ENCODE data around the gene TSPO2. TPM values are rescaled to one million over a fixed set of nuclear protein-coding genes. Genes with fewer than 3 reads are reported as not detected.

Gene TSPO2
- total and polyA plus RNA-seq, 9 of the 15 experiments (the other 6 are each of a cell fraction or from before 2014, with no cell fraction given) = not detected

DNA sequence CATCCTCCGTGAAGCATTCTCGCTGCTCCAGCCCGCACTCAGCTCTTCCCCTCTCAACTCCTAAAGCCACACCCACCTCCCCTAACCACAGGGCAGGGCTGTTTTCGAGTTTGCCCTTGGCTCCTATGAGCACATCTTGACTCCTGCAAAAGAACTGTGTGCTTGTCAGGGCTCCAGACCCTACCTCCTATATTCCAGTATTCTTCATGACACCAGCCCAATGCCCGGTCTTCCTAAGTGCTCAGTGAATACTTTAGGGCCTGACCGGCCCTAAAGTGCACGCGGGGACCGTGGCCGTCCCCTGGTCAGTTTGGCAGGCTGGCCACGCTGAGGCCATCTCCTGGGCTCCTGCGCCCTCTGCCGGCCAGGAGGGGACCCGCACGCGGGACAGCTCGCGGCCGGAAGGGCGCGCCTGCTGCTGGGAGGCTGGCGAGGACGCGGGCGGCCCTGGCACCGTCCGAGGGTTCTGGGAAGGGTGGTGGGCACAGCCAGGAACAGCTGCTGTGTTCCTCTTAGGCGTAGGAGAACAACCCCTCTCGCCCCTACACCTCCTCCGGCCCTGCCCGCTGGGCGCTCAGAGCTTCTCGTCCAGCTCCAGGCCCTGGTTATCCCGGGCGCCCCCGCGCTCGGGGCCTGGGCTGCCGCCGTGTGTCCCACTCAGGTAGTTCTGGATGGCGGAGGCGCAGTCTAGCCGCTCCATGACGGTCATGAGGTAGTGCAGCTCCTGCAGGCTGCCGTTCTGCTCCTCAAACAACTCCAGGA is 14.3 kb upstream of the TSPO2 start (continued):
- TF ChIP-seq, protein P1, sequence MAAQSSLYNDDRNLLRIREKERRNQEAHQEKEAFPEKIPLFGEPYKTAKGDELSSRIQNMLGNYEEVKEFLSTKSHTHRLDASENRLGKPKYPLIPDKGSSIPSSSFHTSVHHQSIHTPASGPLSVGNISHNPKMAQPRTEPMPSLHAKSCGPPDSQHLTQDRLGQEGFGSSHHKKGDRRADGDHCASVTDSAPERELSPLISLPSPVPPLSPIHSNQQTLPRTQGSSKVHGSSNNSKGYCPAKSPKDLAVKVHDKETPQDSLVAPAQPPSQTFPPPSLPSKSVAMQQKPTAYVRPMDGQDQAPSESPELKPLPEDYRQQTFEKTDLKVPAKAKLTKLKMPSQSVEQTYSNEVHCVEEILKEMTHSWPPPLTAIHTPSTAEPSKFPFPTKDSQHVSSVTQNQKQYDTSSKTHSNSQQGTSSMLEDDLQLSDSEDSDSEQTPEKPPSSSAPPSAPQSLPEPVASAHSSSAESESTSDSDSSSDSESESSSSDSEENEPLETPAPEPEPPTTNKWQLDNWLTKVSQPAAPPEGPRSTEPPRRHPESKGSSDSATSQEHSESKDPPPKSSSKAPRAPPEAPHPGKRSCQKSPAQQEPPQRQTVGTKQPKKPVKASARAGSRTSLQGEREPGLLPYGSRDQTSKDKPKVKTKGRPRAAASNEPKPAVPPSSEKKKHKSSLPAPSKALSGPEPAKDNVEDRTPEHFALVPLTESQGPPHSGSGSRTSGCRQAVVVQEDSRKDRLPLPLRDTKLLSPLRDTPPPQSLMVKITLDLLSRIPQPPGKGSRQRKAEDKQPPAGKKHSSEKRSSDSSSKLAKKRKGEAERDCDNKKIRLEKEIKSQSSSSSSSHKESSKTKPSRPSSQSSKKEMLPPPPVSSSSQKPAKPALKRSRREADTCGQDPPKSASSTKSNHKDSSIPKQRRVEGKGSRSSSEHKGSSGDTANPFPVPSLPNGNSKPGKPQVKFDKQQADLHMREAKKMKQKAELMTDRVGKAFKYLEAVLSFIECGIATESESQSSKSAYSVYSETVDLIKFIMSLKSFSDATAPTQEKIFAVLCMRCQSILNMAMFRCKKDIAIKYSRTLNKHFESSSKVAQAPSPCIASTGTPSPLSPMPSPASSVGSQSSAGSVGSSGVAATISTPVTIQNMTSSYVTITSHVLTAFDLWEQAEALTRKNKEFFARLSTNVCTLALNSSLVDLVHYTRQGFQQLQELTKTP (IDR thresholded peaks at IDR 0.05; ENCODE audit: low read depth in 1 of 2, partially characterized antibody in 2 of 2) = no peak
- no peak for TF ChIP-seq RFX1 (IDR thresholded peaks at IDR 0.05)
- TF ChIP-seq, protein P2, sequence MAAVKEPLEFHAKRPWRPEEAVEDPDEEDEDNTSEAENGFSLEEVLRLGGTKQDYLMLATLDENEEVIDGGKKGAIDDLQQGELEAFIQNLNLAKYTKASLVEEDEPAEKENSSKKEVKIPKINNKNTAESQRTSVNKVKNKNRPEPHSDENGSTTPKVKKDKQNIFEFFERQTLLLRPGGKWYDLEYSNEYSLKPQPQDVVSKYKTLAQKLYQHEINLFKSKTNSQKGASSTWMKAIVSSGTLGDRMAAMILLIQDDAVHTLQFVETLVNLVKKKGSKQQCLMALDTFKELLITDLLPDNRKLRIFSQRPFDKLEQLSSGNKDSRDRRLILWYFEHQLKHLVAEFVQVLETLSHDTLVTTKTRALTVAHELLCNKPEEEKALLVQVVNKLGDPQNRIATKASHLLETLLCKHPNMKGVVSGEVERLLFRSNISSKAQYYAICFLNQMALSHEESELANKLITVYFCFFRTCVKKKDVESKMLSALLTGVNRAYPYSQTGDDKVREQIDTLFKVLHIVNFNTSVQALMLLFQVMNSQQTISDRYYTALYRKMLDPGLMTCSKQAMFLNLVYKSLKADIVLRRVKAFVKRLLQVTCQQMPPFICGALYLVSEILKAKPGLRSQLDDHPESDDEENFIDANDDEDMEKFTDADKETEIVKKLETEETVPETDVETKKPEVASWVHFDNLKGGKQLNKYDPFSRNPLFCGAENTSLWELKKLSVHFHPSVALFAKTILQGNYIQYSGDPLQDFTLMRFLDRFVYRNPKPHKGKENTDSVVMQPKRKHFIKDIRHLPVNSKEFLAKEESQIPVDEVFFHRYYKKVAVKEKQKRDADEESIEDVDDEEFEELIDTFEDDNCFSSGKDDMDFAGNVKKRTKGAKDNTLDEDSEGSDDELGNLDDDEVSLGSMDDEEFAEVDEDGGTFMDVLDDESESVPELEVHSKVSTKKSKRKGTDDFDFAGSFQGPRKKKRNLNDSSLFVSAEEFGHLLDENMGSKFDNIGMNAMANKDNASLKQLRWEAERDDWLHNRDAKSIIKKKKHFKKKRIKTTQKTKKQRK (IDR thresholded peaks at IDR 0.05; ENCODE audit: borderline replicate concordance, low read depth, low read length) = no peak
- TF ChIP-seq ZNF717 (CRISPR knock-in tag; IDR thresholded peaks at IDR 0.05) = no peak
- TF ChIP-seq, protein P3, sequence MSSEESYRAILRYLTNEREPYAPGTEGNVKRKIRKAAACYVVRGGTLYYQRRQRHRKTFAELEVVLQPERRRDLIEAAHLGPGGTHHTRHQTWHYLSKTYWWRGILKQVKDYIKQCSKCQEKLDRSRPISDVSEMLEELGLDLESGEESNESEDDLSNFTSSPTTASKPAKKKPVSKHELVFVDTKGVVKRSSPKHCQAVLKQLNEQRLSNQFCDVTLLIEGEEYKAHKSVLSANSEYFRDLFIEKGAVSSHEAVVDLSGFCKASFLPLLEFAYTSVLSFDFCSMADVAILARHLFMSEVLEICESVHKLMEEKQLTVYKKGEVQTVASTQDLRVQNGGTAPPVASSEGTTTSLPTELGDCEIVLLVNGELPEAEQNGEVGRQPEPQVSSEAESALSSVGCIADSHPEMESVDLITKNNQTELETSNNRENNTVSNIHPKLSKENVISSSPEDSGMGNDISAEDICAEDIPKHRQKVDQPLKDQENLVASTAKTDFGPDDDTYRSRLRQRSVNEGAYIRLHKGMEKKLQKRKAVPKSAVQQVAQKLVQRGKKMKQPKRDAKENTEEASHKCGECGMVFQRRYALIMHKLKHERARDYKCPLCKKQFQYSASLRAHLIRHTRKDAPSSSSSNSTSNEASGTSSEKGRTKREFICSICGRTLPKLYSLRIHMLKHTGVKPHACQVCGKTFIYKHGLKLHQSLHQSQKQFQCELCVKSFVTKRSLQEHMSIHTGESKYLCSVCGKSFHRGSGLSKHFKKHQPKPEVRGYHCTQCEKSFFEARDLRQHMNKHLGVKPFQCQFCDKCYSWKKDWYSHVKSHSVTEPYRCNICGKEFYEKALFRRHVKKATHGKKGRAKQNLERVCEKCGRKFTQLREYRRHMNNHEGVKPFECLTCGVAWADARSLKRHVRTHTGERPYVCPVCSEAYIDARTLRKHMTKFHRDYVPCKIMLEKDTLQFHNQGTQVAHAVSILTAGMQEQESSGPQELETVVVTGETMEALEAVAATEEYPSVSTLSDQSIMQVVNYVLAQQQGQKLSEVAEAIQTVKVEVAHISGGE (CRISPR knock-in tag; IDR thresholded peaks at IDR 0.05) = no peak
- TF ChIP-seq SOX6 (IDR thresholded peaks at IDR 0.05) = peak; percentile 34; the same call in 1 of the 2 replicates
- no peak for TF ChIP-seq U2AF2 (optimal IDR thresholded peaks at IDR 0.05; ENCODE audit: low read depth, low read length)
- TF ChIP-seq ZNF551 (CRISPR knock-in tag; IDR thresholded peaks at IDR 0.05) = no peak
- TF ChIP-seq OTX1 (CRISPR knock-in tag; IDR thresholded peaks at IDR 0.05) = no peak
- peak; percentile 79; the same call in 1 of the 2 replicates for TF ChIP-seq ZNF589 (CRISPR knock-in tag; IDR thresholded peaks at IDR 0.05; ENCODE audit: low read depth)
- TF ChIP-seq, protein P4, sequence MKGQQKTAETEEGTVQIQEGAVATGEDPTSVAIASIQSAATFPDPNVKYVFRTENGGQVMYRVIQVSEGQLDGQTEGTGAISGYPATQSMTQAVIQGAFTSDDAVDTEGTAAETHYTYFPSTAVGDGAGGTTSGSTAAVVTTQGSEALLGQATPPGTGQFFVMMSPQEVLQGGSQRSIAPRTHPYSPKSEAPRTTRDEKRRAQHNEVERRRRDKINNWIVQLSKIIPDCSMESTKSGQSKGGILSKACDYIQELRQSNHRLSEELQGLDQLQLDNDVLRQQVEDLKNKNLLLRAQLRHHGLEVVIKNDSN (CRISPR knock-in tag; IDR thresholded peaks at IDR 0.05) = peak; percentile 40; the same call in 1 of the 2 replicates
- no peak for TF ChIP-seq ATF6 (CRISPR knock-in tag; IDR thresholded peaks at IDR 0.05)

Measured in K562 (cell line).